Measurements from ENCODE around the gene TEC. TPM values are rescaled to one million over a fixed set of nuclear protein-coding genes. Genes with fewer than 3 reads are reported as not detected.

The TEC gene
- total and polyA plus RNA-seq, 2 experiments from 2014 or later: 3.2 to 4.0 TPM

- Histone ChIP-seq H3K27me3 (no peaks in the 10 kb centered on the region), H3K9me3 (ENCODE audit: low read depth) (no peaks in the 10 kb centered on the region), H3K4me1 (ENCODE audit: low read depth) (no peaks in the 10 kb centered on the region), H3K4me3 (no peak overlapping the region), H3K36me3 (no peaks in the 10 kb centered on the region), H3K27ac (no peak overlapping the region)
- no peak for TF ChIP-seq CTCF (IDR thresholded peaks at IDR 0.05; ENCODE audit: low read depth, low read length)
- DNase-seq (ENCODE audit: low read depth in 1 of 2, low spot score in 1 of 2): no peak
Observed at GRCh38 chr4:48114412-48114811, 155.2 kb downstream of the TEC start.

DNA sequence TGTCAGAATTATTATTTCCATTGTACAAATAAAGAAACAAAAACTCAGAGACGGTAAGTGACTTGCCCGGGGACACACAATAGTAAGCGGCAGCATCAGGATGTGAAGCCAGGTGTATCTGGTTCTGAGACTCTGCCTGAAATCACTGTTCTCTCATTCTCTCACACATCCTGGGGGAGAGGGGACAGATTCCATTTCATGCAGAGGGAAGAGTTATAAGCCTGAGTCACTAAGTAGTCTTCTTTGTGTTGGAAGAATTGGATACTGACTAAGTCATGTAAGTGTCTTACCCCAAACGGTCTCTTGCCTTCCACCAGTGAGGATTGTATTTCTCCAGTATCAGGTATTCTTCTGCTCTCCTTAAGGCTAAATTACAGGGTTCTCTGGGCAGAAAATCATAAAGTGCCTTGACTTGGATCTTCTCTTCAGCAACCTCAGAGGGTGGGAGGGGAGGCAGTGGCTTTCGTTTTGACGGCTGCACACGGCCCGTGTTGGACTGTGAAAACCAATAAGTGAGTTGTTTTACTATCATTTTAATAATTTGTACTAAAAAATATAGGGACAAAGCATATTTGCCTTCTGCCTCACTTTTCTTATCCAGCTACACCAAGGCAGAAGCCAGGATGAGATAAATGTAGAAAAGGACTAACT is 157.5 kb downstream of the TEC start:
- no peak overlapping the region for H3K27ac ChIP-seq
- H3K4me1 ChIP-seq (ENCODE audit: low read depth): no peaks in the 10 kb centered on the region
- no peaks in the 10 kb centered on the region for H3K9me3 ChIP-seq (ENCODE audit: low read depth)
- no peaks in the 10 kb centered on the region for H3K27me3 ChIP-seq
- TF ChIP-seq CTCF (IDR thresholded peaks at IDR 0.05; ENCODE audit: low read depth, low read length): no peak
- H3K4me3 ChIP-seq: no peak overlapping the region
- DNase-seq (ENCODE audit: low read depth in 1 of 2, low spot score in 1 of 2): no peak
- H3K36me3 ChIP-seq: no peaks in the 10 kb centered on the region

GRCh38 chr4:48110452-48110978 is 159.1 kb downstream of the TEC start:
- H3K36me3 ChIP-seq: no peaks in the 10 kb centered on the region
- H3K27ac ChIP-seq: no peak overlapping the region
- H3K4me3 ChIP-seq: no peak overlapping the region
- no peak for DNase-seq (ENCODE audit: low read depth in 1 of 2, low spot score in 1 of 2)
- TF ChIP-seq CTCF (IDR thresholded peaks at IDR 0.05; ENCODE audit: low read depth, low read length): no peak
- no peaks in the 10 kb centered on the region for H3K27me3 ChIP-seq
- H3K4me1 ChIP-seq (ENCODE audit: low read depth): no peaks in the 10 kb centered on the region
- H3K9me3 ChIP-seq (ENCODE audit: low read depth): no peaks in the 10 kb centered on the region

GRCh38 chr4:48109413-48110263 is 160.0 kb downstream of the TEC start:
- H3K4me1 ChIP-seq (ENCODE audit: low read depth): no peaks in the 10 kb centered on the region
- H3K4me3 ChIP-seq: no peak overlapping the region
- H3K9me3 ChIP-seq (ENCODE audit: low read depth): no peaks in the 10 kb centered on the region
- no peaks in the 10 kb centered on the region for H3K36me3 ChIP-seq
- peak; percentile 48 to 64 for DNase-seq (ENCODE audit: low read depth in 1 of 2, low spot score in 1 of 2)
- TF ChIP-seq CTCF (IDR thresholded peaks at IDR 0.05; ENCODE audit: low read depth, low read length): peak; percentile 61
- H3K27me3 ChIP-seq: no peaks in the 10 kb centered on the region
- H3K27ac ChIP-seq: no peak overlapping the region

- Histone ChIP-seq H3K9me3 (ENCODE audit: low read depth) (no peaks in the 10 kb centered on the region), H3K4me3 (no peak overlapping the region), H3K27me3 (no peaks in the 10 kb centered on the region), H3K27ac (no peak overlapping the region), H3K4me1 (ENCODE audit: low read depth) (no peaks in the 10 kb centered on the region), H3K36me3 (no peaks in the 10 kb centered on the region)
- TF ChIP-seq CTCF (IDR thresholded peaks at IDR 0.05; ENCODE audit: low read depth, low read length): no peak
- no peak for DNase-seq (ENCODE audit: low read depth in 1 of 2, low spot score in 1 of 2)
Observed at GRCh38 chr4:48108309-48109073, 161.1 kb downstream of the TEC start.
